Hematopoietic multipotent progenitor cell treated with erythropoietin and hydrocortisone succinate and interleukin-3 and kit ligand, for 15 days (in vitro differentiated cells): ENCODE measurements around the gene FOXD4L6.
"Not testable (repeated sequence)": the region's sequence is repeated elsewhere in the genome, so short reads cannot be mapped to it uniquely, and the experiment has no call there.

Experiments used
- DNase-seq: peaks from one replicate; pipeline ENCODE4 v3.0.0-alpha.2; 2015; ENCODE audit warnings: low spot score

FOXD4L6 gene

GRCh38 chr9:41098759-41099158, 29.7 kb downstream of the FOXD4L6 start:
- not testable (repeated sequence) for DNase-seq

- DNase-seq: not testable (repeated sequence)
Observed at GRCh38 chr9:41095060-41095459, 33.4 kb downstream of the FOXD4L6 start.

- DNase-seq: not testable (repeated sequence)
Observed at GRCh38 chr9:41094010-41094773, 34.3 kb downstream of the FOXD4L6 start.

- not testable (repeated sequence) for DNase-seq
Observed at GRCh38 chr9:41090922-41091321, 37.6 kb downstream of the FOXD4L6 start.

- not testable (repeated sequence) for DNase-seq
Observed at GRCh38 chr9:41090386-41090785, 38.1 kb downstream of the FOXD4L6 start.

GRCh38 chr9:41088450-41089059, 39.9 kb downstream of the FOXD4L6 start:
- DNase-seq: not testable (repeated sequence)

- DNase-seq: not testable (repeated sequence)
Observed at GRCh38 chr9:41087929-41088328, 40.6 kb downstream of the FOXD4L6 start.

GRCh38 chr9:41087157-41087780, 41.2 kb downstream of the FOXD4L6 start:
- DNase-seq: not testable (repeated sequence)

GRCh38 chr9:41086685-41087084, 41.8 kb downstream of the FOXD4L6 start:
- DNase-seq: not testable (repeated sequence)

- not testable (repeated sequence) for DNase-seq
Observed at GRCh38 chr9:41086215-41086614, 42.3 kb downstream of the FOXD4L6 start.

- not testable (repeated sequence) for DNase-seq
Observed at GRCh38 chr9:41082358-41082757, 46.1 kb downstream of the FOXD4L6 start.

GRCh38 chr9:41079464-41079863, 49.0 kb downstream of the FOXD4L6 start:
- not testable (repeated sequence) for DNase-seq

GRCh38 chr9:41077586-41077985, 50.9 kb downstream of the FOXD4L6 start:
- not testable (repeated sequence) for DNase-seq
